Medulla oblongata (tissue), 1 donor: ENCODE data around the gene MPPE1.
"Not testable (repeated sequence)": the region's sequence is repeated elsewhere in the genome, so short reads cannot be mapped to it uniquely, and the experiment has no call there.

Source experiments
- DNase-seq: peaks from one replicate; pipeline ENCODE4 v3.0.0-alpha.2; 2015; ENCODE audit errors: extremely low spot score

The MPPE1 gene

DNA sequence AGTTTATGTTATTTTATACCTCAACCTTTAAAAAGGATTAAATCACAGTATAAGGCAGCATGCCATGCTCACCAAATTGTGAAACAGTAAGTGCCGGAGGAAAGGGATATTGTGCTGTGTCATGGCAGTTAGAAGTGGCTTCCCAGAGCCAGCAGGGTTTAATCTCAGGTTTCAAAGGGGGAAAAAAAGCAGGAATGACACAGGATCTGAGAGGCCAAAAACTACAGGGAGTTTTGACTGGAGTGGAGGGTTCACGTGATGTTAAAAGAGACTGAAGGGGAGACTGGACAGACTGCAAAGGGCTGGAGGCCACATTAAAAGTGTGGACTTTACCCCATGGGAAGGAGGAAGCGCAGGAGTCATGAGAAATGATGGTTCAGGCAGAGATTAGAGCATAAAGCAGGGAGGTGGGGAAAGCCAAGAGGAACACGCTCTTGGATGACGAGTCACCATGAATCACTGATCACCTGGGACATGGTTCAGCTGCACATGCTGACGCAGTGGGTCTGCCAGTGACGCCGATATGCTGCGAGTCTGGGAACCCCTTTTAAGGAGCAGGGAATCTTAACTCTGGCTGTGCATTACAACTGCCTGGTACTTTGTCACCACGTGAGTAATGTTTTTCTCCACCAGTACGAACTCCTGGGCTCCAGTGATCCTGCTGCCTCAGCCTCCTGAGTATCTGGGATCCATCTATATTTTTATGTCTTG, 50.8 kb downstream of the MPPE1 start:
- DNase-seq: peak; percentile 33

- DNase-seq: not testable (repeated sequence)
Observed at GRCh38 chr18:11854554-11854953, 53.6 kb downstream of the MPPE1 start.

GRCh38 chr18:11851806-11852337, 56.2 kb downstream of the MPPE1 start:
- peak; percentile 42 for DNase-seq

DNA sequence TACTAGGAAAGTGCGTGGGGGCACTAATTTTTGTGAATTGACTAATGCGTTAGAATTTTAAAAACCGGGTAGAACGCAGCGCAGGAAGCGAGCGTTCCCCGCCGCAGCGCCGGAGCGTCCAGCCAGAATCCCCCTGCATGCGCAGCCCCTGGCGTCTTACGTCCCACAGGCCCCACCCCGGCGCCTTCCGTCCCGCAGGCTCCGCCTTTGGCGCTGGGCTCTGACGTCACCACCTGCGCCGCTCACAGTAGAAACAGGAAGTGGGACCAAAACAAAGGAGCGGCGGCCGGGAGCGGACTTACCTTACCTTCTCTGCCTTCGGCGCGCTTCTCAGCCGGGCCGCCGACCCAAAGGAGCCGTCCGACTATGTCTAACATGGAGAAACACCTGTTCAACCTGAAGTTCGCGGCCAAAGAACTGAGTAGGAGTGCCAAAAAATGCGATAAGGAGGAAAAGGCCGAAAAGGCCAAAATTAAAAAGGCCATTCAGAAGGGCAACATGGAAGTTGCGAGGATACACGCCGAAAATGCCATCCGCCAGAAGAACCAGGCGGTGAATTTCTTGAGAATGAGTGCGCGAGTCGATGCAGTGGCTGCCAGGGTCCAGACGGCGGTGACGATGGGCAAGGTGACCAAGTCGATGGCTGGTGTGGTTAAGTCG, 56.8 kb downstream of the MPPE1 start, which contains the start of gene CHMP1B:
Gene CHMP1B, plus strand, starts transcription at position 268 of the 660 bp plus-strand sequence. Its CDS starts 99 bp downstream, at position 367.
- peak; percentile 98 for DNase-seq

- DNase-seq: no peak
Observed at GRCh38 chr18:11850821-11851145, 57.3 kb downstream of the MPPE1 start.

DNA sequence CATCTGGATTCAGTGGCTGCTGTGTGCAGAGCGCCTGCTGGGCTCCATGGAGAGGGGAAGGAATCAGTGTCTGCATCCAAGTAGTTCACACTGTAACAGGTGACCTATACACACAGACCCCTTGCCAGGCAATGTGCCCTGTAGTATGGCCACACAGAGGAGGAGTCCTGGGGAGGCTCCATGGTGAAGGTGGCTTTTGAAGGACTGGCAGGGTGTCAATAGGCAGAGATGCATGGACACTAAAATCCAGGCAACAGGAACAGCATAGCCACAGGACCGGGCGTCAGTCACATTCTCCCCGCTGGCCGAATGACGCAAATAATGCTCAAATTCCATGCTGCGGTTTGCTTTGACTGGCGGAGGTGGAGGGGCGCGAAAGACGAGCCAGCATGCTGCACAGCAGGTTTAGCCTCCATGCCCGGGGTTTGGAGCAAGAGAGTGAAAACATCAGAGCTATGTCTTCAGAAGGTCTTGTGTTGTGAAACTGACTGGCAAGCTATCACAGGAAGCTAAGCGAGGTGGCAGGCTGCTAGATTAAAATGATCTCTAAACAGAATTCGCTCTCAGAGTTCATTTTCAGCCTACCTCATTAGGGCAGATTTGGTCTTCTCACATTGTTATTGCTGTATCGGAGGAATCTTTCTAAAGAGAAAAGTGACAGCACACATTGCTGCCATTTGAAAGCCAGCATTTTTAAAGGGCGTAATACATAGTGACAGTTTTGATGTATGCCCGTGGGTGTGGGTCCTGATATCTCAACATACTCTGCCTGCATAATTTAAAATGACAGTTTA, 58.1 kb downstream of the MPPE1 start:
- DNase-seq: peak; percentile 79

GRCh38 chr18:11849279-11849678, 58.8 kb downstream of the MPPE1 start:
- DNase-seq: no peak

- no peak for DNase-seq
Observed at GRCh38 chr18:11847811-11848210, 60.3 kb downstream of the MPPE1 start.

- no peak for DNase-seq
Observed at GRCh38 chr18:11845654-11846053, 62.5 kb downstream of the MPPE1 start.

GRCh38 chr18:11844436-11844835, 63.7 kb downstream of the MPPE1 start:
- no peak for DNase-seq

DNA sequence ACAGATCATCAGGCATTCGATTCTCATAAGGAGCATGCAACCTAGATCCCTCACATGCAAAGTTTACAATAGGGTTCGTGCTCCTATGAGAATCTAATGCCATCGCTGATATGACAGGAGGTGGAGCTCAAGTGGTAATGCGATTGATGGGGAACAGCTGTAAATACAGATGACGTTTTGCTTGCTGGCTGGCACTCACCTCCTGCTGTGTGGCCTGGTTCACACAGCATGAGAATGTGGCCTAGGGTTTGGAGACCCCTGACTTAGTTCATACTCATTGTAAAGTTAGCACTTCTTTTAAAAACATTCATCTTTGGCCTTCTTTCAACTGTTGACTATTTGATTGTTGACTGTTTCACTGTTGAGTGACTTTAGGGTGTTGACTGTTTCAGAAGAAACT, 65.6 kb downstream of the MPPE1 start:
- DNase-seq: no peak

- no peak for DNase-seq
Observed at GRCh38 chr18:11840493-11840892, 67.6 kb downstream of the MPPE1 start.

GRCh38 chr18:11839556-11839955, 68.6 kb downstream of the MPPE1 start:
- DNase-seq: no peak

DNA sequence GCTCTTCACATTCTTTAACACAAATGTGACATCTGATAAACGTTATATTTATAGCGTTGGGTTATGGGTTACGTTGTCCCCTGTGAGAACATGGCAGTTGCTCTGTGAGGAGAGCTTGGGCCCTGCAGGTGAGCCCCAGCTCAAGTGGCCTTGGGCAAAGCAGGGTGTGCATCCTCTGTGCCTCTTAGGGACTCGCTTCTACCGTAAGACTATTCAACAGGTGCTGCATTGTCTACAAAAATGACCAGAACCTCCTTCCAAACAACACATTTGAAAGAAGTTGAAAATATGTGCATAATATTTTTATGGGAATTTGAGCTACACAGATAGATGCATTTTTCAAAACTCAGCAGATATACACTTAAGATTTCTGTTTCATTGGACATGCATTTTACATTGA, 73.3 kb downstream of the MPPE1 start:
- no peak for DNase-seq
